Neural cell (in vitro differentiated cells): Measurements from ENCODE around the gene STRADA.

Experiments used
- CTCF ChIP-seq: fragments of 450-650 bp; IDR thresholded peaks from 2 replicates; pipeline ENCODE4 v1.5.1; 2014; ENCODE audit warnings: antibody characterized with exemption, mild to moderate bottlenecking, moderate library complexity; ENCODE audit not compliant: poor library complexity, severe bottlenecking
- EP300 ChIP-seq: fragments of 450-650 bp; conservative IDR thresholded peaks from 2 replicates; pipeline ENCODE4 v1.6.1; 2014; ENCODE audit warnings: antibody characterized with exemption, mild to moderate bottlenecking, moderate library complexity; ENCODE audit not compliant: poor library complexity, severe bottlenecking
- EZH2 ChIP-seq: fragments of 200-600, 300-800 bp; shearing (Covaris generic), sonication (generic); IDR thresholded peaks from 2 replicates; pipeline ENCODE4 v1.6.1; 2014; ENCODE audit warnings: antibody characterized with exemption, low read length, borderline replicate concordance, mild to moderate bottlenecking; ENCODE audit not compliant: insufficient read depth, poor library complexity, severe bottlenecking
- MXI1 ChIP-seq: fragments of 450-650 bp; conservative IDR thresholded peaks from 2 replicates; pipeline ENCODE4 v1.6.1; 2014; ENCODE audit warnings: antibody characterized with exemption, mild to moderate bottlenecking; ENCODE audit not compliant: poor library complexity, severe bottlenecking
- POLR2AphosphoS5 ChIP-seq: IDR thresholded peaks from 2 replicates; pipeline ENCODE4 v1.6.1; 2012
- SMC3 ChIP-seq: fragments of 450-650 bp; conservative IDR thresholded peaks from 2 replicates; pipeline ENCODE4 v1.6.1; 2014; ENCODE audit warnings: antibody characterized with exemption, mild to moderate bottlenecking, moderate library complexity; ENCODE audit not compliant: poor library complexity

GRCh38 chr17:63685578-63685977 lies 56.0 kb downstream of the STRADA start:
- TF ChIP-seq EZH2, result no peak
- no peak for TF ChIP-seq CTCF
- no peak for TF ChIP-seq MXI1
- no peak for TF ChIP-seq EP300
- TF ChIP-seq POLR2AphosphoS5, result no peak
- TF ChIP-seq SMC3, result no peak
